LNCAP (cell line): ENCODE data around the gene MMD.

Source experiments
- TF ChIP-seq, protein P1 (sequence below): fragments of 450-650 bp; IDR thresholded peaks from 2 replicates; pipeline ENCODE4 v1.5.1; 2017; ENCODE audit warnings: mild to moderate bottlenecking

The MMD gene

DNA sequence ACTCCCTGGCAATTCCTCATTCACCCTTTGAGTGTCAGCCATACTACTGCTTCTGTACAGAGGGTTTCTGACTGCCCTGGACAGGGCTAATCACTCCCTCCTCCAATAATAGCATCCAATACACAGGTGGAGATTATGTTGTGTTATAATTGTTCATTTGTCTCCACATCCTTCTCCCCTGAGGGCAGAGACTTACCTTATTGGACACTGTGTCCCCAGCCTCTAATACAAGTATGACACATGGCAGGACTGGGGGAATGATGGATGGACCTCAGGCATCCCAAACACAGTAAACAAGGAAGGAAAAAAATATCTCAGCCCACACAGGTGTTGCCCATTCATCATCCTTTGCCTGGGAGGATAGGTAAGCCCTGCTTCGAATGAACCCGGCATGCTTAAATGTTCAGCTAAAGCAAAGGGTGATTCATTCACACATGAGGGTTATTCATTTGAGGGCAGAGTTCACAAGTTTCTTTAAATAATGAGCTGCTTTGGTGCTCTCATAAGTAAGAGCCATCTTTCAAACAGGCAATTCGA is 34.8 kb downstream of the MMD start:
- TF ChIP-seq, protein P1, sequence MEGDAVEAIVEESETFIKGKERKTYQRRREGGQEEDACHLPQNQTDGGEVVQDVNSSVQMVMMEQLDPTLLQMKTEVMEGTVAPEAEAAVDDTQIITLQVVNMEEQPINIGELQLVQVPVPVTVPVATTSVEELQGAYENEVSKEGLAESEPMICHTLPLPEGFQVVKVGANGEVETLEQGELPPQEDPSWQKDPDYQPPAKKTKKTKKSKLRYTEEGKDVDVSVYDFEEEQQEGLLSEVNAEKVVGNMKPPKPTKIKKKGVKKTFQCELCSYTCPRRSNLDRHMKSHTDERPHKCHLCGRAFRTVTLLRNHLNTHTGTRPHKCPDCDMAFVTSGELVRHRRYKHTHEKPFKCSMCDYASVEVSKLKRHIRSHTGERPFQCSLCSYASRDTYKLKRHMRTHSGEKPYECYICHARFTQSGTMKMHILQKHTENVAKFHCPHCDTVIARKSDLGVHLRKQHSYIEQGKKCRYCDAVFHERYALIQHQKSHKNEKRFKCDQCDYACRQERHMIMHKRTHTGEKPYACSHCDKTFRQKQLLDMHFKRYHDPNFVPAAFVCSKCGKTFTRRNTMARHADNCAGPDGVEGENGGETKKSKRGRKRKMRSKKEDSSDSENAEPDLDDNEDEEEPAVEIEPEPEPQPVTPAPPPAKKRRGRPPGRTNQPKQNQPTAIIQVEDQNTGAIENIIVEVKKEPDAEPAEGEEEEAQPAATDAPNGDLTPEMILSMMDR: no peak

DNA sequence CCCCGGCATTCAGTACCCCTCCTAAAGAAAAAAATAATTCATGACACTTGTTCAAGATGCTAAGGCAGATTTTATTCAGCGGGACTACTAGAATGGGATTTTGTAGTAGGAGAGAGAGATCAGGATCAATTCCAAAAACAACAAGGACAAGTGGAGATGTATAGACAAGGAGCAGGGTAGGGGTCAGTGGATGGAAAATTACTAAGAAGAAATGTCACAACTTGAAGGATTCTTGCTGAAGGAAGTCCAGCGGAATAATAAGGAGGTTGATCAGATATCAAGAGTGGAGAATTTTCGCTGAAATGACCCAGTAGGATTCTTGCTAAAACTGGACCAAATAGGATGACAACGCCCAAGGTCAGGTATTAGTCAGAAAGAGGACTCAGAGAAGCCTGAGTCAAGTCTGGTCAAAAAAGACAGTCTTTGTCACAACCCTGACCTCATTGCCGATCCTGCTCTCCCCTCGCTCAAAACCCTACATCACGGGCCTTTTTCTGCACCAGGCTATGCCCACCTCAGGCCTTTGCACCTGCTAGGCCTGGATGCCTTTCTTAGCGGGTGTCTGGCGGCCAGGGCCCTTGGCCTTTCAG is 36.9 kb downstream of the MMD start:
- TF ChIP-seq, protein P1: no peak

DNA sequence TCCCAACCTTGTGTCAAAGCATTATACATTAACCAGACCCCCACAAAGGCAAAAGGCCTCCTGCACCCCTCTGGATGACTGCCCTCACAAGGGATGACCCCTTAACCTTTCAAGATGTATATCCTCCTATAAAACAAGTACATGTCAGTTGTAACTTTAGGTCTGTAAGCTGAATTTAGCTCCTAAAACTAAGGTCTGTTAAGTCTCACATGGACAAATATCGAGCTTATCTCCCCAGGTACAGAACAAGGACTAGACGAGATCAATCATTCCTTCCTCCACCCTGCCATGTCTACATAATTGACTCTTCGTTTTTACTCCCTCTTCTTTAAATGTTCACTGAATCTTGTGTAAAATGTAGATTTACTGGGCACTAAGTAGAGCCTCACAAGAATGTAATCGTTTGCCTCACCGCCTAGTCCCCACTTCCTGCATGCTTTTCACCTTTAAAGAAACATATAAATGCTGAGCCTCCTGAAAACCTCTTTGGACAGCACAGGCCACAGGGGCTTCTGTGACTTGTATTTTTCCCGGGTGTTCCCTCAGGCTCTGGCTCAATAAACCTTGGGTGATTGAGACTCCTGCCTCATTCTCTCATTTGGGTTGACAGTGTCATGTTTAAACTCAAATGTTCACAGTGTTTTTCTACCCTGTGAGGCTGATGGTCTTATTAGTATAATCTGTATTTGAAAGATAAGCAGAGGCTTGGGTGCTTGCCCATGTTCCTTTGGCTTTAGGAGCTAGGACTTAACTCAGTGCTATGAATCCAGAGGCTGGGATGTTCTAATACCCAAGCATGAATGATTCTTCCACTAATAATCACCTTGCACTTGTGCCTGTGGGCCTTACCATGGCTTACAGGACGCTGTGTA is 37.6 kb downstream of the MMD start:
- TF ChIP-seq, protein P1: no peak

DNA sequence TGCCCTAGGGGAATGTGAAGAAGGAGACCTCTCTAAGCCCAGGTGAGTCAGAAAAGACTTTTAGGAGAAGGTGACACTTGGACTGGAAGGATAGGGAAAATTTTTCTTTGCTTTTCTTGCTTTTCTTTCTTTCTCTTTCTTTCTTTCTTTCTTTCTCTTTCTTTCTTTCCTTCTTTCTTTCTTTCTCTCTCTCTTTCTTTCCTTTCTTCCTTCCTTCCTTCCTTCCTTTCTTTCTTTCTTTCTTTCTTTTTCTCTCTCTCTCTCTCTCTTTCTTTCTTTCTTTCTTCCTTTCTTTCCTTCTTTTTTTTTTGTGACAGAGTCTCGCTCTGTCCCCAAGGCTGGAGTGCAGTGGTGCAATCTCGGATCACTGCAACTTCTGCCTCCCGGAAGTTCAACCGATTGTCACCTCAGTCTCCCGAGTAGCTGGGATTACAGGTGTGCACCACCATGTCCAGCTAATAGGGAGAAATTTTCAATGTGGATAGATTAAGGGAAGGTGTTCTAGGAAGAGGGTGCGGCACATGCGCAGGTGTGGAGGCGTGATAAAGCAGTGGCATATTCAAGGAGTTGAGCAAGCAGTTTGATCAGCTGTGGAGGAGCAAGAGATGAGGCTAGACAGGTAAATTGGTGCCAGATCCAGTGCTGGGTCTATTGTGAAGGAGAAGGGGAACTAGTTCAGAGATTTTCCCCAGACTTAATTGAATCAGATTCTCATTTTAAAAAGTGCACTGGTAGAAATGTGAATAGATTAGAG is 40.4 kb downstream of the MMD start:
- TF ChIP-seq, protein P1: no peak

DNA sequence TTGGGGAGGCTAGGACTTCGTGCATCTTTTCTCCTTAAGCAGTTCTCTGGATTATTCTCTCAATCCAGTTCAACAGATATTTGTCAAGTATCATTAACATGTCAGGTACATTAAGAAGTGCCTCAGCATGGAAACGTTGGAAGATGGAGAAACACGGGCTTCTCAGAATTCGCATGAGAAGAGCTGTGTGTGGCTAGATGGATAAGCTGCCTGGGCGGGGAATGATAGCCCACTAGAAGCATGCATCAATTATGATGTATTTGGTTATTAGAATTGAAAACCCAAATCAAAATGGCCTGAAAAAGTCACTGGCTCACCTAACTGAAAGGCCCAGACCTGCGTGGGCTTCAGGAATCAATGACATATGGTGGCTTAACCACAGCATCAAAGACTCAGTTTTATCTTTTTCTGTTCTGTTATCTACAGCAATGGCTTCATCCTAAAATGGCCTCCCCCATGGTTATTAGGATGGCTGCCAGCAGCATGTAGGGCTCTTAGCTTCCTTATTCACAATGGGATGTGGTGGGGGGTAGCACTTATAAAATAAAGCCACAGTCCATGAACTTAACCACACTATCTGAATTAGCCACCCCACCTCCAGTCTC is 43.9 kb downstream of the MMD start:
- TF ChIP-seq, protein P1: no peak

DNA sequence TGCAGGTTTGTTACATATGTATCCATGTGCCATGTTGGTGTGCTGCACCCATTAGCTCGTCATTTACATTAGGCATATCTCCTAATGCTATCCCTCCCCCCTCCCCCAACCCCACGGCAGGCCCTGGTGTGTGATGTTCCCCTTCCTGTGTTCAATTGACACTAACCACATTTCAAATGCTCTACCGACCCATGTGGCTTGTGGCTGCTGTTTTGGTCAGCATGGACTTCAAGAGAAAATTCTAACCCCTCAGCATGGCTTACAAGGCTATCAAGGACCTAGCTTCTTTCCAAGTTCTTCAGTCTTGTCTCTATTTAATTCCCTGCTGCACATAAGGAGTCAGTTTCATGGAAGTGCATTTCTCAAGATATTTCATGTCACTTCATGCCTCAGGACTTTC is 52.9 kb downstream of the MMD start:
- TF ChIP-seq, protein P1: no peak

DNA sequence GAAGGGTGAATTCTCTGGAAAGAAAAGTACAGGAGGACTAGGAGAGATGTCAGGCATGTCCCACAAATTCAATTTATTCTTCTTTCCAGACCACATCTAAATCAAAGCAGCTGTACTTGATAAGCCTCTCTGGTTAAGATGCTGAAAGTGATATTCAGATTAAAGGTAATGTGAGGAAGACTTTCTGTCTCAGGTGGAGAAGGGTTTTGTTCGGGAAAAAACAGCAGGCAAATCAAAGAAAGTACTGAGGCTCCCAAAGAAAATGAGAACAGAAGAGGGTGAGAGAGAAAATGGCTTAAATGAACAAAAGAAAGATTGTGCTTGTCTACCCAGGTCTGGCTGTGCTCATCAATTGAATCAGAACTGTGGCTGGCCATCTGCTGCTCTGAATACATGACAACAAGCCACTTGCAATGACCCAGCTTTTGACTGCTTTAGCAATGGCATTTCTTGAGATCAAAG is 55.6 kb downstream of the MMD start:
- TF ChIP-seq, protein P1: no peak
